WTC11 (cell line): ENCODE results near the gene ACSM3. TPM values are rescaled to one million over a fixed set of nuclear protein-coding genes. Genes with fewer than 3 reads are reported as not detected.

ENCODE experiments used
- ATAC-seq: fragments of 200-7000 bp; cut with Tn5 transposase; 2 replicates; pipeline ENCODE4 v1.10.0; 2021; ENCODE audit warnings: mild to moderate bottlenecking, moderate library complexity
- CTCF ChIA-PET: fragments of 300-600 bp; sonication (Branson Sonifier 250); formaldehyde crosslinking; loops from one replicate; lab custom pipeline; 2021; ENCODE audit warnings: antibody characterized with exemption; lab: Charles Lee
- POLR2A ChIA-PET: fragments of 350-600 bp; sonication (Branson Sonifier 250); formaldehyde crosslinking; loops from one replicate; lab custom pipeline; 2021; ENCODE audit warnings: antibody characterized with exemption; lab: Charles Lee
- DNase-seq: peaks from one replicate; pipeline ENCODE4 v3.0.0; 2021; ENCODE audit warnings: low spot score
- H3K27ac Mint-ChIP-seq: 2 replicates; pipeline ENCODE4 v1.8.0; 2021; ENCODE audit warnings: mixed read lengths
- H3K27me3 Mint-ChIP-seq: 2 replicates; pipeline ENCODE4 v1.8.0; 2021; ENCODE audit warnings: low read depth, mild to moderate bottlenecking, moderate library complexity, mixed read lengths
- H3K36me3 Mint-ChIP-seq: 2 replicates; pipeline ENCODE4 v1.8.0; 2021; ENCODE audit warnings: mixed read lengths
- H3K4me1 Mint-ChIP-seq: 2 replicates; pipeline ENCODE4 v1.8.0; 2022; ENCODE audit warnings: mixed read lengths
- H3K4me3 Mint-ChIP-seq: 2 replicates; pipeline ENCODE4 v1.8.0; 2021; ENCODE audit warnings: mild to moderate bottlenecking, moderate library complexity, mixed read lengths
- H3K9me3 Mint-ChIP-seq: 2 replicates; pipeline ENCODE4 v1.8.0; 2021; ENCODE audit warnings: mixed read lengths
- E2F5 ChIP-seq: sonication (generic); formaldehyde crosslinking; IDR thresholded peaks from 2 replicates; pipeline ENCODE4 v1.8.1; 2022; ENCODE audit warnings: mild to moderate bottlenecking, moderate library complexity, missing genetic modification reagents
- EMX1 ChIP-seq: fragments of 250-450 bp; sonication (Bioruptor Pico); IDR thresholded peaks from 2 replicates; pipeline ENCODE4 v1.8.0; 2021; ENCODE audit warnings: mild to moderate bottlenecking
- ESRRA ChIP-seq: sonication (generic); formaldehyde crosslinking; IDR thresholded peaks from 2 replicates; pipeline ENCODE4 v1.8.1; 2022; ENCODE audit warnings: mild to moderate bottlenecking, missing genetic modification reagents, borderline replicate concordance
- FOXP1 ChIP-seq: sonication (generic); formaldehyde crosslinking; IDR thresholded peaks from 2 replicates; pipeline ENCODE4 v1.8.0; 2022; ENCODE audit warnings: missing genetic modification reagents, mild to moderate bottlenecking, moderate library complexity, borderline replicate concordance
- GTF2I ChIP-seq: fragments of 250-450 bp; sonication (Bioruptor Pico); conservative IDR thresholded peaks from 2 replicates; pipeline ENCODE4 v1.4.0; 2021; ENCODE audit warnings: mild to moderate bottlenecking
- MLX ChIP-seq: sonication (generic); formaldehyde crosslinking; IDR thresholded peaks from 2 replicates; pipeline ENCODE4 v1.8.1; 2023; ENCODE audit warnings: mild to moderate bottlenecking, missing genetic modification reagents, moderate library complexity
- NR1H2 ChIP-seq: sonication (generic); formaldehyde crosslinking; IDR thresholded peaks from 2 replicates; pipeline ENCODE4 v1.9.0; 2021; ENCODE audit warnings: mild to moderate bottlenecking, moderate library complexity, missing genetic modification reagents
- PRDM15 ChIP-seq: sonication (generic); formaldehyde crosslinking; IDR thresholded peaks from 2 replicates; pipeline ENCODE4 v1.8.0; 2022; ENCODE audit warnings: missing genetic modification reagents
- SMAD4 ChIP-seq: sonication (generic); formaldehyde crosslinking; IDR thresholded peaks from 2 replicates; pipeline ENCODE4 v1.8.0; 2022; ENCODE audit warnings: mild to moderate bottlenecking, missing genetic modification reagents
- ZNF232 ChIP-seq: sonication (generic); formaldehyde crosslinking; IDR thresholded peaks from 2 replicates; pipeline ENCODE4 v1.8.0; 2022; ENCODE audit warnings: mild to moderate bottlenecking, missing genetic modification reagents
- ZNF423 ChIP-seq: fragments of 250-450 bp; sonication (Bioruptor Pico); IDR thresholded peaks from 2 replicates; pipeline ENCODE4 v2.1.2; 2022; ENCODE audit warnings: mild to moderate bottlenecking, moderate library complexity
- ZSCAN18 ChIP-seq: fragments of 250-450 bp; sonication (Bioruptor Pico); IDR thresholded peaks from 2 replicates; pipeline ENCODE4 v2.1.2; 2022; ENCODE audit warnings: mild to moderate bottlenecking, moderate library complexity
- total RNA-seq: library from RNA; stranded (reverse); gene quantifications from 3 replicates; pipeline ENCODE4 v1.2.3, GENCODE V29; 2021

The ACSM3 gene
- total RNA-seq, 1 experiment from 2014 or later = 5.0 TPM

- TF ChIP-seq ESRRA (CRISPR knock-in tag) = no peak
- no peak for TF ChIP-seq ZNF423 (CRISPR knock-in tag)
- TF ChIP-seq, all 79 proteins: peak for 0
Observed at GRCh38 chr16:20844588-20844987, 80.8 kb downstream of the ACSM3 start (continued).

GRCh38 chr16:20846030-20846429, 82.2 kb downstream of the ACSM3 start:
- peaks cover 3% of the 10 kb centered on the region for H3K4me1 Mint-ChIP-seq
- no peak overlapping the region for H3K27ac Mint-ChIP-seq
- H3K36me3 Mint-ChIP-seq = peaks cover 15% of the 10 kb centered on the region
- no peak for TF ChIP-seq PRDM15 (CRISPR knock-in tag)
- TF ChIP-seq EMX1 (CRISPR knock-in tag) = no peak
- TF ChIP-seq NR1H2 = no peak
- no peak for TF ChIP-seq ZSCAN18 (CRISPR knock-in tag)
- TF ChIP-seq FOXP1 (CRISPR knock-in tag) = no peak
- TF ChIP-seq E2F5 = no peak
- TF ChIP-seq MLX = no peak
- TF ChIP-seq ESRRA (CRISPR knock-in tag) = no peak
- TF ChIP-seq SMAD4 (CRISPR knock-in tag) = no peak
- H3K9me3 Mint-ChIP-seq = no peaks in the 10 kb centered on the region
- DNase-seq (no peak), ATAC-seq (no peak)
- no peak overlapping the region for H3K4me3 Mint-ChIP-seq
- CTCF ChIA-PET = interaction anchor here (1.1 kb wide), 1 partner anchor 238 kb away, joined by 3 read pairs; no protein-coding TSS in a partner anchor
- no peaks in the 10 kb centered on the region for H3K27me3 Mint-ChIP-seq
- POLR2A ChIA-PET = no interaction called here

- CTCF ChIA-PET = interaction anchor here (1.1 kb wide), 1 partner anchor 238 kb away, joined by 3 read pairs; no protein-coding TSS in a partner anchor
- POLR2A ChIA-PET = no interaction called here
- TF ChIP-seq ZNF232 (CRISPR knock-in tag) = no peak
- no peak for TF ChIP-seq GTF2I
Observed at GRCh38 chr16:20846551-20846950, 82.7 kb downstream of the ACSM3 start.

More at GRCh38 chr16:20846551-20846950, 82.7 kb downstream of the ACSM3 start:
- H3K4me1 Mint-ChIP-seq = peaks cover 3% of the 10 kb centered on the region
- H3K9me3 Mint-ChIP-seq = no peaks in the 10 kb centered on the region
- DNase-seq (no peak), ATAC-seq (no peak)
- H3K4me3 Mint-ChIP-seq = no peak overlapping the region
- peaks cover 13% of the 10 kb centered on the region for H3K36me3 Mint-ChIP-seq
- no peak overlapping the region for H3K27ac Mint-ChIP-seq
- H3K27me3 Mint-ChIP-seq = no peaks in the 10 kb centered on the region

Other genes with a start within 250 kb of the ACSM3 start
- 0.20 to 0.27 TPM in 2 of 3 replicates, not detected in the other for gene ACSM2B, start 187.6 kb upstream of the ACSM3 start, total RNA-seq
- 0.09 to 0.46 TPM (median 0.31 TPM) in 3 replicates for gene ACSM1, start 66.3 kb upstream of the ACSM3 start, total RNA-seq
- 40.8 to 48.5 TPM (median 44.6 TPM) in 3 replicates for gene THUMPD1, start 22.2 kb upstream of the ACSM3 start, total RNA-seq
- gene ERI2, start 42.5 kb downstream of the ACSM3 start, total RNA-seq = 15.7 to 18.3 TPM (median 16.9 TPM) in 3 replicates
- 8.5 to 10.5 TPM (median 9.2 TPM) in 3 replicates for gene REXO5, start 42.5 kb downstream of the ACSM3 start, total RNA-seq
- gene DCUN1D3, start 136.3 kb downstream of the ACSM3 start, total RNA-seq = 12.8 to 14.7 TPM (median 14.4 TPM) in 3 replicates
- 11.4 to 15.0 TPM (median 12.3 TPM) in 3 replicates for gene LYRM1, start 136.8 kb downstream of the ACSM3 start, total RNA-seq